CD4-positive, alpha-beta T cell (primary cell): ENCODE measurements around the gene TM4SF5. TPM values are rescaled to one million over a fixed set of nuclear protein-coding genes. Genes with fewer than 3 reads are reported as not detected.
"Not testable (repeated sequence)": the region's sequence is repeated elsewhere in the genome, so short reads cannot be mapped to it uniquely, and the experiment has no call there.

Experiments used
- ATAC-seq: fragments of 200-7000 bp; cut with Tn5 transposase; one replicate; pipeline ENCODE4 v1.10.0; 2022; ENCODE audit warnings: mild to moderate bottlenecking; ENCODE audit not compliant: poor library complexity
- CTCF ChIA-PET: fragments of 350-600 bp; sonication (Branson Sonifier 250); formaldehyde crosslinking; loops from one replicate; lab custom pipeline; 2021; ENCODE audit warnings: antibody characterized with exemption, inconsistent platforms; lab: Charles Lee
- POLR2A ChIA-PET: fragments of 350-600 bp; sonication (Branson Sonifier 250); formaldehyde crosslinking; loops from one replicate; lab custom pipeline; 2021; ENCODE audit warnings: antibody characterized with exemption, inconsistent platforms; lab: Charles Lee
- DNase-seq, 14 experiments: peaks; one replicate each; pipeline ENCODE4 v3.0.0-alpha.2; 2013 to 2020; ENCODE audit warnings: mixed read lengths in 2 of 14
- H3K27ac ChIP-seq, 2 donors: one replicate each; pipeline versions ENCODE4 v1.5.1 to v1.7.0; 2013; ENCODE audit warnings: low read length in 2 of 2, low read depth in 1 of 2, mild to moderate bottlenecking in 1 of 2
- H3K27me3 ChIP-seq, 2 experiments: 1 replicate in 1 of 2; 2 replicates in 1 of 2; pipeline versions ENCODE4 v1.6.1 to v1.7.0; 2013; ENCODE audit warnings: low read length in 2 of 2, control low read depth in 1 of 2, mild to moderate bottlenecking in 1 of 2, moderate library complexity in 1 of 2; ENCODE audit not compliant: insufficient read depth in 2 of 2, control insufficient read depth in 1 of 2
- H3K36me3 ChIP-seq: one replicate; pipeline ENCODE4 v1.6.1; 2013; ENCODE audit warnings: low read length, control low read depth; ENCODE audit not compliant: insufficient read depth
- H3K4me1 ChIP-seq: one replicate; pipeline ENCODE4 v1.6.1; 2013; ENCODE audit warnings: low read length, control low read depth; ENCODE audit not compliant: insufficient read depth
- H3K4me3 ChIP-seq: one replicate; pipeline ENCODE4 v1.5.1; 2013; ENCODE audit warnings: mild to moderate bottlenecking, low read length, moderate library complexity
- H3K9me3 ChIP-seq, 2 experiments: 1 replicate in 1 of 2; 2 replicates in 1 of 2; pipeline versions ENCODE4 v1.6.1 to v1.7.0; 2013; ENCODE audit warnings: low read length in 2 of 2, mild to moderate bottlenecking in 2 of 2, control low read depth in 1 of 2, moderate library complexity in 1 of 2; ENCODE audit not compliant: control insufficient read depth in 1 of 2, insufficient read depth in 1 of 2
- H3K27ac Mint-ChIP-seq: one replicate; pipeline ENCODE4 v1.8.0; 2020; ENCODE audit warnings: mixed read lengths
- H3K27me3 Mint-ChIP-seq: one replicate; pipeline ENCODE4 v1.8.0; 2021; ENCODE audit warnings: mixed read lengths
- H3K36me3 Mint-ChIP-seq: one replicate; pipeline ENCODE4 v1.8.0; 2021; ENCODE audit warnings: low read depth, mixed read lengths
- H3K4me1 Mint-ChIP-seq: one replicate; pipeline ENCODE4 v1.8.0; 2021; ENCODE audit warnings: low read depth, mixed read lengths
- H3K4me3 Mint-ChIP-seq: one replicate; pipeline ENCODE4 v1.8.0; 2020; ENCODE audit warnings: mild to moderate bottlenecking, mixed read lengths
- H3K9me3 Mint-ChIP-seq: one replicate; pipeline ENCODE4 v1.8.0; 2020; ENCODE audit warnings: mixed read lengths
- CTCF ChIP-seq: fragments of 200-600 bp; IDR thresholded peaks from one replicate; pipeline ENCODE4 v1.8.0; 2022; ENCODE audit warnings: antibody characterized with exemption, mild to moderate bottlenecking
- intact Hi-C, 2 experiments: fragments of 100-400 bp; cut with DNase I in 1 of 2; cut with micrococcal nuclease in 1 of 2; formaldehyde crosslinking; loops; one replicate each; pipeline versions ENCODE4 v1.15.1 to v1.9.0; 2023 to 2025; cut with DNase I, micrococcal nuclease
- total RNA-seq, 174 experiments: library from RNA in 2 of 174; stranded (reverse) in 2 of 174; gene quantifications; one replicate each; pipeline ENCODE4 v1.2.3 and lab custom pipeline; 2021 to 2026

TM4SF5 gene
- total RNA-seq, 2 experiments from 2014 or later, result not detected

GRCh38 chr17:4827399-4827798, 55.7 kb downstream of the TM4SF5 start:
- H3K27ac Mint-ChIP-seq, result no peak overlapping the region
- no peaks in the 10 kb centered on the region for H3K27me3 Mint-ChIP-seq
- ATAC-seq, result no peak
- Histone ChIP-seq H3K27me3 (no peaks in the 10 kb centered on the region), H3K4me3 (no peak overlapping the region), H3K4me1 (peaks cover 1% of the 10 kb centered on the region), H3K36me3 (peaks cover 4% of the 10 kb centered on the region), H3K9me3 (no peaks in the 10 kb centered on the region), H3K27ac (no peak overlapping the region)
- TF ChIP-seq CTCF, result no peak
- DNase-seq, result no peak
- intact Hi-C loops, result loop anchor here in 1 of 2 experiments (2.0 kb wide), 1 partner anchor 19 kb away; no protein-coding TSS in a partner anchor
- H3K4me3 Mint-ChIP-seq, result no peak overlapping the region
- peaks cover 2% of the 10 kb centered on the region for H3K4me1 Mint-ChIP-seq
- no peaks in the 10 kb centered on the region for H3K9me3 Mint-ChIP-seq
- CTCF ChIA-PET, result no interaction called here
- POLR2A ChIA-PET, result no interaction called here
- H3K36me3 Mint-ChIP-seq, result no peaks in the 10 kb centered on the region

GRCh38 chr17:4832829-4833177, 61.1 kb downstream of the TM4SF5 start:
- intact Hi-C loops, result loop anchor here in 1 of 2 experiments (5.0 kb wide), 1 partner anchor 36 kb away; the partner anchor contains the start of gene PSMB6
- not testable (repeated sequence) for H3K9me3 Mint-ChIP-seq, H3K27me3 ChIP-seq, H3K36me3 ChIP-seq, H3K36me3 Mint-ChIP-seq, H3K9me3 ChIP-seq, H3K27me3 Mint-ChIP-seq, DNase-seq
- H3K4me3 Mint-ChIP-seq, result peak overlapping the region; percentile 94
- Histone ChIP-seq H3K27ac (peak overlapping the region; percentile 58 to 74), H3K4me3 (peak overlapping the region; percentile 85), H3K4me1 (peaks cover 32% of the 10 kb centered on the region)
- CTCF ChIA-PET, result interaction anchor here (1.2 to 4.1 kb wide), 2 partner anchors 43 to 101 kb away, joined by 3 to 13 read pairs; no protein-coding TSS in a partner anchor
- POLR2A ChIA-PET, result interaction anchor here (0.6 to 3.8 kb wide), 5 partner anchors 26 to 123 kb away, joined by 3 to 14 read pairs (median 4); partner anchors contain the start of genes ARRB2, PLD2, PSMB6 and RNF167
- peaks cover 42% of the 10 kb centered on the region for H3K4me1 Mint-ChIP-seq
- ATAC-seq, result peak; percentile 3
- peak overlapping the region; percentile 80 for H3K27ac Mint-ChIP-seq

Other genes with a start within 250 kb of the TM4SF5 start
- 10 to 100 TPM; 58.0 to 58.2 TPM for gene MYBBP1A, start 216.5 kb upstream of the TM4SF5 start, total RNA-seq
- not detected for gene GGT6, start 211.3 kb upstream of the TM4SF5 start, total RNA-seq
- gene SMTNL2, start 187.4 kb upstream of the TM4SF5 start, total RNA-seq, result not detected
- under 1 TPM in 1 of 2 experiments, not detected in 1; 0.36 TPM for gene ALOX15, start 130.2 kb upstream of the TM4SF5 start, total RNA-seq
- 10 to 100 TPM; 34.1 to 37.2 TPM for gene PELP1, start 67.7 kb upstream of the TM4SF5 start, total RNA-seq
- gene ARRB2, start 61.3 kb upstream of the TM4SF5 start, total RNA-seq, result 100 to 1,000 TPM; 210 to 220 TPM
- 1 to 10 TPM; 2.3 to 3.0 TPM for gene MED11, start 40.5 kb upstream of the TM4SF5 start, total RNA-seq
- gene ZMYND15, start 32.1 kb upstream of the TM4SF5 start, total RNA-seq, result 1 to 10 TPM; 3.1 to 3.3 TPM
- 10 to 100 TPM; 24.8 to 25.8 TPM for gene CXCL16, start 32.0 kb upstream of the TM4SF5 start, total RNA-seq
- gene VMO1, start 14.5 kb downstream of the TM4SF5 start, total RNA-seq, result not detected
- not detected for gene GLTPD2, start 17.1 kb downstream of the TM4SF5 start, total RNA-seq
- gene PSMB6, start 24.3 kb downstream of the TM4SF5 start, total RNA-seq, result 10 to 100 TPM; 44.3 to 52.7 TPM
- gene PLD2, start 35.3 kb downstream of the TM4SF5 start, total RNA-seq, result 10 to 100 TPM; 10.2 to 10.7 TPM
- 100 to 1,000 TPM; 163 to 171 TPM for gene MINK1, start 61.5 kb downstream of the TM4SF5 start, total RNA-seq
- gene C17orf107, start 127.7 kb downstream of the TM4SF5 start, total RNA-seq, result 10 to 100 TPM; 28.9 to 30.5 TPM
- 1 to 10 TPM; 3.2 to 3.7 TPM for gene CHRNE, start 131.2 kb downstream of the TM4SF5 start, total RNA-seq
- not detected for gene GP1BA, start 160.4 kb downstream of the TM4SF5 start, total RNA-seq
- gene SLC25A11, start 168.2 kb downstream of the TM4SF5 start, total RNA-seq, result 10 to 100 TPM; 20.8 to 21.9 TPM
- 10 to 100 TPM; 59.3 to 62.8 TPM for gene RNF167, start 168.4 kb downstream of the TM4SF5 start, total RNA-seq
- 100 to 1,000 TPM; 349 to 362 TPM for gene PFN1, start 176.6 kb downstream of the TM4SF5 start, total RNA-seq
- 10 to 100 TPM; 17.2 to 20.5 TPM for gene ENO3, start 179.2 kb downstream of the TM4SF5 start, total RNA-seq
- gene SPAG7, start 195.9 kb downstream of the TM4SF5 start, total RNA-seq, result 10 to 100 TPM; 30.2 to 30.9 TPM
- 10 to 100 TPM; 41.6 to 51.3 TPM for gene CAMTA2, start 215.8 kb downstream of the TM4SF5 start, total RNA-seq
- under 1 TPM in 1 of 2 experiments, not detected in 1; 0.19 TPM for gene INCA1, start 225.6 kb downstream of the TM4SF5 start, total RNA-seq
- gene KIF1C, start 226.1 kb downstream of the TM4SF5 start, total RNA-seq, result 10 to 100 TPM; 10.2 to 12.2 TPM